ENCODE measurements around the gene CST9. TPM values are rescaled to one million over a fixed set of nuclear protein-coding genes. Genes with fewer than 3 reads are reported as not detected.

CST9 gene
- total RNA-seq, 1 experiment from 2014 or later, result not detected

- no peak overlapping the region for H3T11ph ChIP-seq (ENCODE audit: low read length)
- H3K4me2 ChIP-seq (ENCODE audit: insufficient read depth, insufficient read length, low read length), result no peak overlapping the region
- H2BK120ac ChIP-seq (ENCODE audit: low read depth, low read length, poor library complexity, severe bottlenecking), result no peak overlapping the region
- H4K20me1 ChIP-seq (ENCODE audit: control insufficient read depth, insufficient read depth, insufficient read length), result no peaks in the 10 kb centered on the region
- H4K5ac ChIP-seq (ENCODE audit: insufficient read length, low read depth, low read length), result no peak overlapping the region
- H3K4ac ChIP-seq (ENCODE audit: low read depth, low read length), result no peak overlapping the region
- DNase-seq, result no peak
- peaks cover 0 to 6% (median 2%) of the 10 kb centered on the region in 3 experiments; a peak in 5 of 7 replicates for H3K36me3 Mint-ChIP-seq (ENCODE audit: insufficient read depth in 1 of 3, low read depth in 3 of 3)
- H3K27me3 Mint-ChIP-seq (ENCODE audit: low read depth), result peaks cover 14% of the 10 kb centered on the region
- no peaks in the 10 kb centered on the region; a peak in 1 of 5 replicates for H3K9me3 Mint-ChIP-seq
- no peaks in the 10 kb centered on the region for H3K9me3 ChIP-seq (ENCODE audit: control insufficient read depth, low read depth, low read length)
- no peak overlapping the region for H4K8ac ChIP-seq (replicated peaks; ENCODE audit: insufficient read length, low read depth, low read length)
- H3K4me3 Mint-ChIP-seq, result no peak overlapping the region; a peak in 1 of 5 replicates
- H3K18ac ChIP-seq (ENCODE audit: insufficient read length, low read depth, low read length), result no peak overlapping the region
- H2BK15ac ChIP-seq (ENCODE audit: low read depth, low read length), result no peak overlapping the region
- no peak overlapping the region for H2BK20ac ChIP-seq (ENCODE audit: low read depth, low read length, poor library complexity, severe bottlenecking)
- H4K91ac ChIP-seq (ENCODE audit: insufficient read length, low read depth, low read length), result no peak overlapping the region
- H3K27ac ChIP-seq (ENCODE audit: insufficient read length, low read depth, low read length), result no peak overlapping the region
- no peak overlapping the region for H3K14ac ChIP-seq (ENCODE audit: insufficient read depth, low read length)
- no peaks in the 10 kb centered on the region for H3K79me2 ChIP-seq (ENCODE audit: insufficient read depth, low read length)
- peaks cover 6% of the 10 kb centered on the region; the same call in 1 of the 2 replicates for H3K4me1 ChIP-seq (ENCODE audit: insufficient read depth, low read length)
- H2AFZ ChIP-seq (ENCODE audit: low read length), result no peak overlapping the region
- no peaks in the 10 kb centered on the region for H3K27me3 ChIP-seq (ENCODE audit: insufficient read depth, low read length)
- no peak overlapping the region for H3K23ac ChIP-seq (ENCODE audit: insufficient read length, low read depth, low read length)
- no peak overlapping the region for H3K56ac ChIP-seq (ENCODE audit: insufficient read length, low read depth, low read length)
- no peak for TF ChIP-seq CTCF (conservative IDR thresholded peaks at IDR 0.05)
- peaks cover 27 to 29% of the 10 kb centered on the region in 2 experiments for H3K4me1 Mint-ChIP-seq
- no peak overlapping the region for H3K27ac Mint-ChIP-seq
- no peaks in the 10 kb centered on the region for H3K79me1 ChIP-seq (ENCODE audit: insufficient read depth, low read depth, low read length, poor library complexity, severe bottlenecking)
- WGBS (ENCODE audit: extremely low coverage, insufficient read length, low lambda C conversion rate), result no CpG with 5 or more reads among the region's 8 CpGs
- peaks cover 6% of the 10 kb centered on the region for H3K23me2 ChIP-seq (ENCODE audit: insufficient read length, low read depth, low read length, poor library complexity, severe bottlenecking)
- H3K9ac ChIP-seq (ENCODE audit: extremely low read depth, insufficient read length, low read length), result no peak overlapping the region
- H2BK12ac ChIP-seq (ENCODE audit: insufficient read length, low read depth, low read length), result no peak overlapping the region
- no peak overlapping the region for H2BK5ac ChIP-seq (ENCODE audit: insufficient read length, low read length)
- no peak overlapping the region for H2AK5ac ChIP-seq (ENCODE audit: insufficient read length, low read length)
These were observed 33.8 kb upstream of the CST9 start for GRCh38 chr20:23639490-23639958.
